MV-4-11 (cell line): ENCODE data around the gene NKX1-2.

Experiments
- DNase-seq: peaks from one replicate; lab custom pipeline; 2025; lab: John Stamatoyannopoulos, UW

Gene NKX1-2

DNA sequence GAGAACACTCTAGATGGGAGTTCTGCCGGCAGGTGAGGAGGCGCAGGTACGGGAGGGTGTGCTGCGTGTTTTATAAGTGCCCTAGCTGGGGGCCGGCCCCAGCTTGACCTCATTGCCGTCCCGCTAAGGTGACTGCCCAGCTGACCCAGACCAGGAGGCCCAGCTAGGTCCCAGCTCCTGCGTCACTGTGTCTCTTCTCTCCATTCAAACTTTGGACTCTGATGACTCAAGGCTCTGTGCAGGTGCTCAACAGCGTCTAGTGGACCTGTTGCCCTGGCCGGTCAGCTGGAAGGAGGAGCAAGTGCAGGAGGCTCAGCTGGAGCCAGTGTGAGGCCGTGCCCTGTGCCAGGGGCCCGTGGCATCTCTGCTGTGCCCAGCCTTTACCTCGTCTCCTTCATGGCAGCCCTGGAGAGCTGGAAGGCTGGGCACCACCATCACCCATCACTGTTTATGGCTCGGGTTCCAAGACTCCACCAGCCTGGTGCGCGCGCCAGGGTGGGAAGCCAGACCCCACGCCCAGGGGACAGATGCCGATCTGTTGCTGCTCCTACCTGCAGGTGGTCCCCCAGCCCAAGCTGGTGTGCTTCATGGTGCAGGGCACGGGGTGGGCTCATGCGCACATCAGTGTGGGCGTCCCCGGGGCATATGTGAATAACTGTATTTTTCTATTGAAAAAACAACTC is 26.3 kb upstream of the NKX1-2 start:
- DNase-seq: no peak

DNA sequence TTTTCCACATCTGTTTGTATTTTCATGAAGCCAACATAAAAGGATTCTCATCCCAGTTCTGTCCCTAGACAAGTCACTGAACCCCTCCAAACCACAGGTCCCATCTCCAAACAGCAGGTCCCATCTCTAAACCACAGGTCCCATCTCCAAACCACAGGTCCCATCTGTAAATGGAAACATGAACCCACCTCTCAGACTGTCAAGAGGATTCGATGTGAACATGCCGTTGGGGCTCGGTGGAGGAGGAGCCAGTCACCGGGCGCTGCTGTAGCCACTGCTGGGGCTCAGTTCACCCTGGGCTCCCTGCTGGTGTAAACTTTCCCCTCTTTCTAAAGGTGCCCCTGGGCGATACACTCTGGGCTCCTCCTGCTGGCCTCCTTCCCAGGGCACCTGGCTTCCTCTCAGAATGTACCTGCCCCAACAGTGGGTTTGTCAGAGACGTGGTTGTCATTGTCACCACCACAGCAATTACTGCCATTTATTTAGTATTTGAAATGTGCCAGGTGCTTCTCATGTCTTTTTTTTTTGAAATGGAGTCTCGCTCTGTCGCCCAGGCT is 24.8 kb upstream of the NKX1-2 start:
- DNase-seq: no peak

DNA sequence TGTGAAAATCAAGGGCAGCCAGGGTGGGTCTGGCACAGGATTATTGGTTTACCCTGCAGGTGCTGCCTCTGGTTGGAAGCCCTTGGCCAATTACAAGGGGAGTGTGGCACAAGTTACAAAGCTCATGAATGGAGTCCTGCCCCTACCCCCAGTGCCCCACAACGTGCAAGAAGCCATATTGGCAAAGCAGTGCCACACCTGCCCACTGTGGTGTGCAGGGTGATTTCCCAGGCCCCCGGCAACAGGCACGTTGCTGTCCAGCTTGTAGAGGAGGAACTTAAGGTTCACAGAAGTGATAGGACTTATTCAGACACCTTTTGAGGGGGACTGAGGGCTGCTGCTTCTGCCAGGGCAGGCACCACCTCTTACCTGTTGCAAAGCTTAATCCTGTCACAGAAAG is 23.2 kb upstream of the NKX1-2 start:
- DNase-seq: no peak

DNA sequence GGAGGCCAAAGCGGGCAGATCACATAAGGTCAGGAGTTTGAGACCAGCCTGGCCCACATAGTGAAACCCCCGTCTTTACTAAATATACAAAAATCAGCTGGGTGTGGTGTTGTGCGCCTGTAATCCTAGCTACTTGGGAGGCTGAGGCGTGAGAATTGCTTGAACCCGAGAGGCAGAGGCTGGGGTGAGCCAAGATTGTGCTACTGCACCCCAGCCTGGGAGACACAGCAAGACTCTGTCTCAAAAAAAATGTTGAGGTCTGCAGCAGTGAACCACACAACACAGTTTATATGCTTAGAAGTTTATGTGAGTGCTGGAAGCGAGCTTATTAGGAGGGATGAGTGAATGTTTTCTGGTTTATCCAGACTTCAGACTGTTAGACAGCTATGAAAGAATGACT is 22.2 kb upstream of the NKX1-2 start:
- DNase-seq: no peak

DNA sequence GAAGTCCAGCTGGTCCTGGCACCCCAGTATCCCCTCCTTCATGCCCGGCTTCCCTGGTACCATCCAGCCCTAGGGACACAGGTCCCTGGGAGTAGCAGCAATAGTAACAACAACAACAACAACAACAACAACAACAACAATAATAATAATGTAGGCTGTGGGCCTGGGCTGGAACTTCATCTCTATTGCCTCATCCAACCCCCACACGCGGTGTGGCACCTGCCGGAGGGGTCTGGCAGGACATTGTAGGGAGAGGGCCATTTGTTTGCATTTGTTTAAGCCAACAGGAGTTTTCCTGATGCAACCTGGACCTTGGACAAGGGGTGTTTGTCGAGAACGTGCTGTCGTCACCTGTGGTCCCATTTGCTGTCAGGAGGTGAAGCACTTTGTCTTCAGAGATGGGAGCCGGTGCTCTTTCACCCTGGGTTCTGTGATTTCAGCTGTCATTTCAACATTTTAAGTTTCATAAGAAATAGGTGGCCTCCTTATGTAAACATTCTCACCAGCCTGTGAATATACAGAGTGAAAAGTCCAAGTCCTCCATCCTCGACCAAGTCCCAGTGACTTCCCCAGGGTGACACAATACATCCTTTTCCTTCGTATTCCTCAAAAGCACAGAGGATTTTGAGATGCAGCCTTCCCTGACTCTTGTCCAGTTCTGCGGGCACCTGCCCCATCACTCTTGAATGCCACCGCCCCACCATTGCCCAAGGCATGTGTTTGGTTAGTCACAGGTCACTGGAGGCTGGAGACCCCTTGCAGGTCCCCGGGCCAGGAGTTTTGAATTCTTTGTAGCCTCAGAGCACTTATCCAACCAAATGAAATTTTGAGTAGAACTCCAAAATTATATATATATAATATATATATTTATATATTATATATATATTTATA is 21.0 kb upstream of the NKX1-2 start:
- no peak for DNase-seq

DNA sequence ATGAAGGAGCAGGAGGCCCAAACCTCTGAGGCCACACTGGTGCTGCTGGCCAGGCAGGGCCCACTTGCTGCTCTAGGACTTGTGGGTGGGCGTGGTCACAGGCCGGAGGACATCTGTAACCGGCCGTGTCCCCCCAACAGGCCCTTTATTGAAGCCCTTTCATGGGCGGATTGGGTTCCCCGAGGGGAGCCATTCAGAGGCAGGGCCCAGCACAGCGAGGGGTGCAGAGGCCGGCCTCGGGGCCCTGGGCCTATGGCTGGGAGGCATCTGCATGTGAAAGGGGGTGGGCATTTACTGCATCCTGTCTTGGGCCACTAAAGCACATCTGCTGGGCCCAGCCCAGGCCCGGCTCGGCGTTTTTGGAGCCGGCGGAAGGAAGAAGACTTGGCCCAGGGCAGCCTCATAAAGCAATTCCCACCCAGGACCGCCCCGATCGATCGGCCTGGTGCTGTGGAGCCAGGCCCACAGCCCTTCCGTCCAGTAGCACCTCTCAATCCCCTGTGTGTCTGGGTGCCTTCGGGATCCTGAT is 20.2 kb upstream of the NKX1-2 start:
- DNase-seq: no peak

DNA sequence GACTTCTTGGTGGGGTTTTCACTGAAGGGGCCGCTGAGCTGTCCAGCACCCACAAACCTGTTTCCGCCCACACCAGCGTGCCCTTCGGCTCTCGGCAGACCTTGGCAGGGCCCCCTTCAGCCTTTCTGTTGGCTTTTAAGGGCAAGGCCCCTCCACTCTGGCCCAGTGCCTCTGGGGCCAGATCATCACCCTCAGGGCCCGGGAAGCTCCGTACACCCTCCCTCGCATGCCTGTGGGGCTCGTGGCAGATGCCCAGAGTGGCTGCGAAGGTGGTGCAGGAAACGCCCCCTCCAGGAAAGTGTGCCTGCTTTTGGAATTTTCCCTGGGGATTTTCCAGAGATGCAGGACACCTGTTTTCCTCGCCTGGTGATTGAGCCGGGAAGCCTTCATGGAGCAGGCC is 18.8 kb upstream of the NKX1-2 start:
- no peak for DNase-seq

DNA sequence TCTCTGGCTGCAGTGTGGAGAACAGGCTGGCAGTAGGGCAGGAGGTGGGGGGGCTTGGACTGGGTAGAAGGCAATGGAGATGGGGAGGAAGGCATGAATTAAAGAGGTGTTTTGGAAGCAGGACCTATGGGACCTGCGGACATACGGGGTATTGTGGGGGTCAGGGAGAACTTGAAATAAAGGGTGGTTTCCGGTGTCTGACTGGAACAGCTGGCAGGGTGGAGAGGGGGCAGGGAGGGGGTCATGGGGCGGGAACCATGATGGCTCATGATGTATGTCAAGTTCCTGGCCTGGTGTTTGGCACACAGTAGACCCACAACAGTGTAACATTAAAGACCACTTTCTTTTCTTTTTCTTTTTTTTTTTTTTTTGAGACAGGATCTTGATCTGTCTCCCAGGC is 17.3 kb upstream of the NKX1-2 start:
- no peak for DNase-seq

DNA sequence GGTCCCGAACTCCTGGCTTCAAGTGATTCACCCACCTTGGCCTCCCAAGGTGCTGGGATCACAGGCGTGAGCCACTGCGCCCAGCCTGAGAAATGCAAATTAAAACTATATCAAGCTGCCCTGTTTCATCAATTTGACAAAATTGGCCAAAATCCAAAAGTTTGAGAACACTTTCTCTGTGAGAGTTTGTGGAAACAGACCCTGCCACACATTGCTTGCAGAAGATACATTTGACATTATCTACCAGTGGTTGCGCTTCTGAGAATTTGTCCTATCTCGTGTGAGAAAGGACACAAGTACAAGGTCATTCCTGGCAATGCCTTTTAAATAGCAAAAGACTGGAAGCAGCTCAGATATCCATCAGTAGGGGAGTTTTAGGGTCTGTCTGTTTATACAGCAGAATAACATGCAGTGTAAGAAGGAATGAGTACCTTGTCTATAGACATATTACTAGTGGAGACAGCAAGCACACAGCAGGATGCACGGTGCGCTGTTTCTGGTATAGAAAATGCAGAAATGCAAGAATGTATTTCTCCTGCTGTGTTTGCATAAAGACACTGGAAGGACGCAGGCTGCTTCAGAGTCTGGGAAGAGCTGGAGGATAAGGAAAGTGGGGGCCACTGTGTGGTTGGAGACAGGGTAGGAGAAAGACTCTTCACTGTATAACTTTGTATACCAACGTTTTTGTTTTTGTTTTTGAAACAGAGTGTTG is 16.1 kb upstream of the NKX1-2 start:
- no peak for DNase-seq

DNA sequence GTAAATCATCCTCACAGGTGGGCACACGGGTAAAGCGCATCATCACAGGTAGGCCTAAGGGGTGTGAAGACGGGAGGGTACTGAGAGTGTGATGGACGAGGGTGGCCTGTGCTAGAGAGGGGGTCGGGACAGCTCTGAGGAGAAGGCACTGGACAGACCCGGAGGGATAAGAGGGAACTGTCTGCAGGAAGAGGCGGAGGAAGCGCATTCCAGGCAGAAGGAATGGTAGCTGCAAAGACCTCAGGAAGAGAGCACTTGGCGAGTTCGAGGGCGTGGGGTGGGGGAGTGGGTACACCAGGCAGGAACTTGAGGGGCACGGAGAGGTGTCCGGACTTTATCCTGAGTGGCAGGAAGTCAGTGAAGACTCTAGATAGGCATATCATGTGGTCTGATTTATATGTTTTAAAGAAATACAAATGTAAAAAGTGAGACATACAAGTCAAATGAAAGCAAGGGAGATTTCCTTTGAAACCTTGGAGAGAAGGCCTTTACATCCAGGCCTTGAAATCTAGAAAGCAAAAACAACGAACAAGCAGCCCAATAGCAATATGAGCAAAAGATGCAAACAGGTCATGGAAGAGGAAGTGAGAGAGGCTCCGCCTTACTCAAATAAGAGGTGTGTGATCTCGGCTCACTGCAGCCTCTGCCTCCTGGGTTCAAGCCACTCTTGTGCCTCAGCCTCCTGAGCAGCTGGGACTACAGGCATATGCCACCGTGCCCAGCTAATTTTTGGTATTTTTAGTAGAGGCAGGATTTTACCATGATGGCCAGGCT is 15.4 kb upstream of the NKX1-2 start:
- peak; percentile 52 for DNase-seq

DNA sequence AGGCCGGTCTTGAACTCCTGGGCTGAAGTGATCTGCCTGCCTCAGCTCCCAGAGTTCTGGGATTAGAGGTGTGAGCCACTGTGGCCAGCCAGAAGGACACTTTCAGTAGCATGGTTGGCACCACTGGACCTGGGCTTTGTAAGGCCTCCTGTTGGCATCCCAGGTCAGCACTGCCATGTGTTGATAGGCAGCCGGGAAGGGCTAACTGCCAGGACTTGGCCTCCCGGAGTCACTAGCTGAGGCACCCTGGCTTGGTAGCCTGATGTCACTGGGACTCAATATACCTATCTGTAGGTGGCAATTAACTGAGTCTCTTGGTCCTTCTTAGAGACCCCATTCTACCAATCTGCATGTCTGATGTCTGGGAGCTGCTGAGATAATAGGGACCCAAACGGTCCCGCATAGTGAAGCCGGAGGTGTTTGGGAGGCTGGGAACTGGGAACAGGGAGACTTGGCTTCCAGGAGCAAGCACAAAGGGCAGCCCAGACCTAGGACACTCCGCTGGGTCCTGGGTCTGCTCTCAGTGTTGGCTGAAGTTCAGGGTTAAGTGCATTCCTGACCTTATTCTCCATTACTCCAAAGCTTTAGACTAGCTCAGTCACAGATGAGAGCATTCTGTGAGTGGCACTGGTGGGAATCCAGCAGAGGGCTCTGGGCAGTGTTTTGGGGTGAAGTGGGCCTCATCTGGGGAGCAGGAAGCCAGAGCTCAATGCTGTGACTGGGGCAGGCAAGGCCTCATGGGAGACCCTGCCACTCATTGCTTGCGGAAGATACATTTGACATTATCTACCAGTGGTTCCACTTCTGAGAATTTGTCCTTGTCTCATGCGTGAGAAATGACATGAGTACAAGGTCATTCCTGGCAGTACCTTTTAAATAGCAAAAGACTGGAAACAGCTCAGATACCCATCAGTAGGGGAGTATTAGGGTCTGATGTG is 14.5 kb upstream of the NKX1-2 start:
- DNase-seq: no peak

DNA sequence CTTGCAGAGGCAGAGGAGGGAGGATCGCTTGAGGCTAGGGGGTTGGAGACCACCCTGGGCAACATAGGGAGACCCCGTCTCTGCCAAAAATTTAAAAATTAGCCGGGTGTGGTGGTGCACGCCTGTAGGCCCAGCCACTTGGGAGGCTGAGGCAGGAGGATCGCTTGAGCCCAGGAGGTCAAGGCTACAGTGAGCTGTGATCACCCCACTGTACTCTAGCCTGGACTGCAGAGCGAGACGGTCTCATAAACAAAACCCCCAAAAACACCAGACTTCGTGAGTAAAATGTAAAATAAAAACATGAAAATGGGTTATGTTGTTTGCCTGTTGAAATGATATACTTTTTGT is 12.5 kb upstream of the NKX1-2 start:
- DNase-seq: no peak

DNA sequence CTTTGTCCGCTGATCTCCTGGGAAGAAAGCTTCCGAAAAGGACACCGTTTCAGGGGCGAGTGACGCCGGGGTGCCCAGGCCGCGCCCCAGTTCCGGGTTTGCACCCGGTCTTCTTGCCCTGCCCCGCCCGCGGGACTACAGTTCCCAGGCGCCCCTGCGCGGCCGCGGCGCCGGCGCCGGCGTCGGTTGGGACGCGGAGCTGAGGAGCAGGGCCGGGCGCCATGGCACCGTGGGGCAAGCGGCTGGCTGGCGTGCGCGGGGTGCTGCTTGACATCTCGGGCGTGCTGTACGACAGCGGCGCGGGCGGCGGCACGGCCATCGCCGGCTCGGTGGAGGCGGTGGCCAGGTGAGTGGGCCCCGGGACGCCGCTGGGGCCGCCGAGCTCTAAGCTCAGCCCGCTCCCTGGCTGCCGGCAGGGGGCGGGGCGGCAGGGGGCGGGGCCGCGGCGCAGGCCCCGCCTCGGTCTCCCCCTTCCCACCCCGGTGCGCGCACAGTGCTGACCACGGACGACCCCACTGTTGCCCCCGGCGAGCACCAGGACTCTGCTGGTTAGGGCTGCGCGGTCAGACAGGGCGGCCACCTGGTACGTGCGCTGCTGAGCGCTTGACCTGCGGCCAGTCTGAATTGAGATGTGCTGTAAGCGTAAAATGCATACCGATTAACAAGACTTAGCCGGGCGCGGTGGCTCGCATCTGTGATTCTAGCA is 12.0 kb upstream of the NKX1-2 start, which contains the start of gene LHPP:
LHPP (plus strand) TSS at position 182 of the 706 bp plus-strand sequence; CDS start at position 222, 40 bp downstream.
- DNase-seq: peak; percentile 66

DNA sequence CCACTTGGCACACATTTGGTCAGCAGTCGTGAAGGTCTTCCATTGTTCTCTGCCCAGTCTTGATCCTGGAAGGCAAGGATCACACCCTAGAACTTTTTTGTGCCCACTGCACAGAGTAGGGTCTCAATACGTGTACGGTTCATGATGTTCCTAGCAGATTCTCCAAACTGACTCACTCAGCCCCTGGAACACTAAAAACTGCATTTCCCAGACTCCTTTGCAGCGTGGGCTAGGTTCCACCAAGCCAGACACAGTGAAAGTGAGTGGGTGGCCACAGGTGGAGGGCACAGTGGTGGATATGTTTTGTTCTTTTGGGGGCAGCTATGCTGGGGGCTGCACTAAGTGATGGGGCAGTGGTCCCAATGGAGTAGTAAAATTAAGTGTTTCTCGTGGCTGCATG is 10.3 kb upstream of the NKX1-2 start:
- DNase-seq: no peak

DNA sequence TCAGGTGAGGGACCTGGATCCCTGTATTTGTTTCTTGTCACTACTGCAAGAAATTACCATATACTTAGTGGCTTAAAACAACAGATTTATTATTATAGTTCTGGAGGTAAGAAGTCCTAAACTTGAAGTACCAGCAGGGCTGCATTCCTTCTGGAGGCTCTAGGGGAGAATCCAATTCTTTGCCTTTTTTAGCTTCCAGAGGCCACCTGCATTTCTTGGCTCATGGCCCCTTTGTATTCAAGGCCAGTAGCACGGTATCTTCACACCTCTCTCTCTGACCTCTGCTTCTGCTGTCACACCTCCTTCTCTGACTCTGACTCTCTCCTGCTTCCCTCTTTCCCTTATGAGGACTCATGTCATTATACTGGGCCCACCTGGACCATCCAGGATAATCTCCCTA is 9.6 kb upstream of the NKX1-2 start:
- DNase-seq: no peak

DNA sequence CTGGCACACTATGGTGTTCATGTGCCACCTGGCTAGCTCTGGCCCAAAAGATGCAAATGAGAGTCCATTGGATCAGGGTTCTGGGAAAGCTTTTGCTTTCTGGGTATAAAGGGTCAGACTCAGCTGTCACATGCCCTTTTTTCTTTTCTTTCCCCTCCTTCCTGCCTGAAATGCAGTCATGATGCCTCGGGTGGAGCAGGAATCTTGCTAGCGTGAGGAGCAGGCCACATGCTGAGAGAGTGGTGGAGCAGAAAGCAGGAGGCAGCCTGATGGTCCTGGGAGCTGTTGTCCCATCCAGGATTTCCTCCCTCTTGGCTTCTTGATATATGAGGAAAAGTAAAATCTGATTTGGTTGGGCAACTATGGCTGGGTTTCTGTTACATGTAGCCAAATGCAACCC is 9.1 kb upstream of the NKX1-2 start:
- DNase-seq: no peak

DNA sequence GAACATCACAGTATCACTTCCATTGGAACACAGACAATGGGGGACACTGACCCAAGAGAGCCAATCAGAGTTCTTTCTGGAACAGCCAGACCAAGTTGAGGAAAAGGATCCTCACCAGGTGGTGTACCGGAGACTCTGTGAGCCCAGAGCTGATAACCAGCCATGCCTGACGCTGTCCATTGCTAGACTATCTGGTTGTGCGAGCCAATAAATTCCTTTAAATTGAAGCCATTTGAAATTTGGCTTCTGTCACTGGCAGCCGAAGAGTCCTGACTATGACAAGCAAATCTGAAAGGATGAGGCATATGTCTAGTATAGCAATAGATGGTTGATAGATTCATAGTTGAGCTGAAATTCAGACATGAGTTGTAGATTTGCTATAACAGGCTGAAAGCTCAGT is 8.6 kb upstream of the NKX1-2 start:
- DNase-seq: no peak

DNA sequence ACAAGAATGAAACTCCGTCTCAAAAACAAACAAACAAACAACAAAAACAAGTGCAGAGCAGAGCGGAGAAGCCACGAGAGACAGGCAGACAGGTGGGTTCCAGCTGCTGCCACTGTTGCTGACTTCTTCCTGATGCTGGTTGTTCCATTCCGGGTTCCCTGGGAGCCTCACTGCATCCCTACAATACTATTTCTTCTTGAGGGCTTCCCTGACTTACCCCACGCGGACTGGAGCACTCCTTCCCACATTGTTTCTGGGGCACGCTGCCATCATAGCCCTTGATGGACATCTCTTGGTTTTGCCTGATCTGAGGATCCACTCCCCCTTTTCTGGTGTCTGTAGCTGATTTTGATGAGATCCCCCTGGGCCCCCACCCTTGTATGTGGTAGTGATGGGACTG is 5.6 kb upstream of the NKX1-2 start:
- DNase-seq: no peak

DNA sequence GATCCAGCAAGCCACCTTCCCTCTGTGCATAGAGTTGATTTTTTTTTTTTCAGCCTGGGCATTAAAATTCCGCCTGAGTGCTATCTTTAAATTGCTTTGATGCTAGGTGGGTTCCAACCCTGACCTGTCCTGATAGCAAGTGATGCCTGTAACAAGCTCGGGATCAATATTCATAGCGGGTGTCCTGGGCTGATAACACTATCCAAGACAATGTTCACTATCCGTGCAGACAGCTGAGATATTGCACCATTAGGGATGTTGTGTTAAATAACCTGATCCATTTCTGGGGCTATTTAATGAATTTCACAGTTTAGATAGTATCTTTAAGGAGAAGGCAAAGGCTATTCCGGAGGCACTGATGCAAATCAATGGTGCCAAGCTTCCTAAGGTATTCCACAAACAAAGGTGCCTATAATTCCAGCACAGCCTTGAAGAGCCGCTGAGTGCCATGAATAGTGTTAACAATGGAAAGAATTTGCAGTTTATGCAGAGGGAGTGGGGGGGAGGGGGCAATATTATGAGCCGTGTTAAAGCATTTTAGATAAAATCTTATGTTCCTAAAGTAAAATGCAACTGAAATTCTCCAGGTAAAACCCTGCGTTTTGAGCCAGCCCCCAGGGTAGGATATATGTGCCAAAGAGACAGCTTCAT is 4.2 kb upstream of the NKX1-2 start:
- no peak for DNase-seq
